ENCODE measurements around the gene ZDHHC11B.

DNA sequence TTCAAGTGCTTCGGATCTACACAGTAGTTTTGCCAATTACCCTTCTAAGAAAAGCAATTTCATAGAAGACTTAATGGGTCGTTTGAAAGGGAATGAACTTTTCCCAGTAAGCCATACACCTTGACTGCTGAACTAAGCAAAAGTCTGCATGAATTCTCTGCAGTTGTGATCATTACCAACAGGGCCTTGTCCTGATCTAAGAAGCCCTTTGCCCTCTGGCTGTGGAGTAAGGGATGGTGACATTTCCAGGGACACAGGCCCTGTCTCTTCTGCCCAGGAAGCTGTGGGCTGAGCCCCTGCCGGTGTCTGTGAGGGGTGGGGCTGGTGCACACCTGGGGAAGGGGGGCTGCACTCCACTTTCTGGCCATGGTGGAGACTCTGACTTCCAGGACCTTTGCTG lies 35.7 kb upstream of the ZDHHC11B start:
- TF ChIP-seq, protein P1, sequence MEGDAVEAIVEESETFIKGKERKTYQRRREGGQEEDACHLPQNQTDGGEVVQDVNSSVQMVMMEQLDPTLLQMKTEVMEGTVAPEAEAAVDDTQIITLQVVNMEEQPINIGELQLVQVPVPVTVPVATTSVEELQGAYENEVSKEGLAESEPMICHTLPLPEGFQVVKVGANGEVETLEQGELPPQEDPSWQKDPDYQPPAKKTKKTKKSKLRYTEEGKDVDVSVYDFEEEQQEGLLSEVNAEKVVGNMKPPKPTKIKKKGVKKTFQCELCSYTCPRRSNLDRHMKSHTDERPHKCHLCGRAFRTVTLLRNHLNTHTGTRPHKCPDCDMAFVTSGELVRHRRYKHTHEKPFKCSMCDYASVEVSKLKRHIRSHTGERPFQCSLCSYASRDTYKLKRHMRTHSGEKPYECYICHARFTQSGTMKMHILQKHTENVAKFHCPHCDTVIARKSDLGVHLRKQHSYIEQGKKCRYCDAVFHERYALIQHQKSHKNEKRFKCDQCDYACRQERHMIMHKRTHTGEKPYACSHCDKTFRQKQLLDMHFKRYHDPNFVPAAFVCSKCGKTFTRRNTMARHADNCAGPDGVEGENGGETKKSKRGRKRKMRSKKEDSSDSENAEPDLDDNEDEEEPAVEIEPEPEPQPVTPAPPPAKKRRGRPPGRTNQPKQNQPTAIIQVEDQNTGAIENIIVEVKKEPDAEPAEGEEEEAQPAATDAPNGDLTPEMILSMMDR (IDR thresholded peaks at IDR 0.05; ENCODE audit: low read depth, low read length): no peak
- TF ChIP-seq POLR2A (IDR thresholded peaks at IDR 0.05; ENCODE audit: extremely low read depth, insufficient read length): no peak
- no peak for TF ChIP-seq MYC (IDR thresholded peaks at IDR 0.05; ENCODE audit: low read depth, low read length)

All from NB4 (cell line).